Measurements from ENCODE around the gene DNAJC3. TPM values are rescaled to one million over a fixed set of nuclear protein-coding genes. Genes with fewer than 3 reads are reported as not detected.
A peak's percentile ranks its signal among the peaks of the same experiment; 100 is the strongest.

The DNAJC3 gene
- polyA plus RNA-seq, 1 donor (not counting 4 experiments of a cell fraction or from before 2014, with no cell fraction given), result 23.8 TPM

DNA sequence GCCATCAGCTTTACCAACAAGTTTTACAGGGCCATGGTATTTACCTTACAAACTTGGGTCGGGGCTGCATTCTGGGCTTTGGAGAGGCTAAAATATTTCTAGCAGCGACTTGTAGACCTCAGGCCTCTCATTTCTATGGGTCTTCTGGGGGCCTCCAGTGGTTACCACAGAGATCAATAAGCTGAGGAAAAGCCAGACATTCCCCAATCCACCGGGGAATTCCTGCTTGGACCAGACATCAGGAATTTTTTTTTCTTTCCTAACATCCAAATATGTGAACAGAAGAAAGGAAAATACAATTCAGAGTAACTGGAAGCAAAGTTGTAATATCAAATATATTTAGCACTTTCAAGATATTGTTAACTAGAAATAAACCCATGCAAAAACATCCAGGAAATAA lies 33.9 kb upstream of the DNAJC3 start:
- peaks cover 21% of the 10 kb centered on the region for H3K27me3 ChIP-seq (ENCODE audit: control insufficient read depth, extremely low read depth, insufficient read depth, low read length)
- no peak for FAIRE-seq
- H3K4me2 ChIP-seq (ENCODE audit: control insufficient read depth, extremely low read depth, insufficient read depth, low read depth, low read length), result no peak overlapping the region
- dilution Hi-C loops (cut with MboI; ENCODE audit: extremely low pct_ligation_motif_present, low sequenced_read_pairs), result no loop called here
- H3K9me3 ChIP-seq (ENCODE audit: control insufficient read depth, low read depth, low read length), result no peaks in the 10 kb centered on the region
- DNase-seq (ENCODE audit: low read depth, low spot score), result no peak
- H2AFZ ChIP-seq (ENCODE audit: control insufficient read depth, low read length), result no peak overlapping the region
- H3K36me3 ChIP-seq (ENCODE audit: control insufficient read depth in 2 of 2, extremely low read depth in 1 of 2, insufficient read depth in 2 of 2, low read length in 2 of 2), result no peaks in the 10 kb centered on the region
- no peak overlapping the region for H3K4me3 ChIP-seq (ENCODE audit: control insufficient read depth in 2 of 3, extremely low read depth in 1 of 3, insufficient read depth in 2 of 3, low read depth in 1 of 3, low read length in 3 of 3)
- no peak for TF ChIP-seq EZH2 (IDR thresholded peaks at IDR 0.05; ENCODE audit: low read length)
- TF ChIP-seq, protein P1, sequence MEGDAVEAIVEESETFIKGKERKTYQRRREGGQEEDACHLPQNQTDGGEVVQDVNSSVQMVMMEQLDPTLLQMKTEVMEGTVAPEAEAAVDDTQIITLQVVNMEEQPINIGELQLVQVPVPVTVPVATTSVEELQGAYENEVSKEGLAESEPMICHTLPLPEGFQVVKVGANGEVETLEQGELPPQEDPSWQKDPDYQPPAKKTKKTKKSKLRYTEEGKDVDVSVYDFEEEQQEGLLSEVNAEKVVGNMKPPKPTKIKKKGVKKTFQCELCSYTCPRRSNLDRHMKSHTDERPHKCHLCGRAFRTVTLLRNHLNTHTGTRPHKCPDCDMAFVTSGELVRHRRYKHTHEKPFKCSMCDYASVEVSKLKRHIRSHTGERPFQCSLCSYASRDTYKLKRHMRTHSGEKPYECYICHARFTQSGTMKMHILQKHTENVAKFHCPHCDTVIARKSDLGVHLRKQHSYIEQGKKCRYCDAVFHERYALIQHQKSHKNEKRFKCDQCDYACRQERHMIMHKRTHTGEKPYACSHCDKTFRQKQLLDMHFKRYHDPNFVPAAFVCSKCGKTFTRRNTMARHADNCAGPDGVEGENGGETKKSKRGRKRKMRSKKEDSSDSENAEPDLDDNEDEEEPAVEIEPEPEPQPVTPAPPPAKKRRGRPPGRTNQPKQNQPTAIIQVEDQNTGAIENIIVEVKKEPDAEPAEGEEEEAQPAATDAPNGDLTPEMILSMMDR (optimal IDR thresholded peaks at IDR 0.05 in 1 of 3, IDR thresholded peaks at IDR 0.05 in 1 of 3, conservative IDR thresholded peaks at IDR 0.05 in 1 of 3; ENCODE audit: extremely low read depth in 1 of 3, insufficient read depth in 2 of 3, low read length in 3 of 3), result no peak
- no peaks in the 10 kb centered on the region for H4K20me1 ChIP-seq (ENCODE audit: control insufficient read depth, extremely low read depth, insufficient read depth, low read length)
- peaks cover 4% of the 10 kb centered on the region for H3K4me1 ChIP-seq (ENCODE audit: control insufficient read depth, extremely low read depth, insufficient read depth, low read length)
- no peak overlapping the region for H3K27ac ChIP-seq (ENCODE audit: control insufficient read depth, insufficient read depth, low read length)
- no peaks in the 10 kb centered on the region for H3K9me1 ChIP-seq (ENCODE audit: control insufficient read depth, extremely low read depth, insufficient read depth, low read length)
- no peak overlapping the region for H3K9ac ChIP-seq (ENCODE audit: control insufficient read depth, extremely low read depth, insufficient read depth, low read length)
- no peaks in the 10 kb centered on the region for H3K79me2 ChIP-seq (ENCODE audit: control insufficient read depth, insufficient read depth, low read length)

DNA sequence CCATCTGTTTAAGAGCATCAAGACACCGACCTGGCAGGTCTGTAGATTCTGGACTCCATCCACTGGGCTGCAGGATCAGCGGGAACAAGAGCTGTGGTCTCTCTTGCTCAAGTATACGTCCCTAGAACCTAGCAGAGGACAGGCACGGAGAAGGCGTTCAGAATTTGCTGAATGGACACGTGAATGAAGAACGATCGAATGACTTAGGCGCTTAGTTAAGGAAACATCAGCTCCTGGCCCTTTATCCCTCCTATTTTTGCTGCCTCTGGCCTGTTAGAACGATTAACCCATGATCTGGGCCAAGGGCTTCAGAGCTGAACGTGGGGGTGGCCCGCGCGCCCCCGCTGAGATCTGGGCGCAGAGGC lies 33.4 kb upstream of the DNAJC3 start:
- Histone ChIP-seq H3K27me3 (ENCODE audit: control insufficient read depth, extremely low read depth, insufficient read depth, low read length) (peaks cover 21% of the 10 kb centered on the region), H3K4me1 (ENCODE audit: control insufficient read depth, extremely low read depth, insufficient read depth, low read length) (peaks cover 4% of the 10 kb centered on the region), H3K9ac (ENCODE audit: control insufficient read depth, extremely low read depth, insufficient read depth, low read length) (no peak overlapping the region), H4K20me1 (ENCODE audit: control insufficient read depth, extremely low read depth, insufficient read depth, low read length) (no peaks in the 10 kb centered on the region), H3K36me3 (ENCODE audit: control insufficient read depth in 2 of 2, extremely low read depth in 1 of 2, insufficient read depth in 2 of 2, low read length in 2 of 2) (no peaks in the 10 kb centered on the region), H3K9me3 (ENCODE audit: control insufficient read depth, low read depth, low read length) (no peaks in the 10 kb centered on the region), H3K4me2 (ENCODE audit: control insufficient read depth, extremely low read depth, insufficient read depth, low read depth, low read length) (peak overlapping the region; percentile 61), H3K79me2 (ENCODE audit: control insufficient read depth, insufficient read depth, low read length) (no peaks in the 10 kb centered on the region), H3K9me1 (ENCODE audit: control insufficient read depth, extremely low read depth, insufficient read depth, low read length) (no peaks in the 10 kb centered on the region), H2AFZ (ENCODE audit: control insufficient read depth, low read length) (peak overlapping the region; percentile 51), H3K27ac (ENCODE audit: control insufficient read depth, insufficient read depth, low read length) (no peak overlapping the region), H3K4me3 (ENCODE audit: control insufficient read depth in 2 of 3, extremely low read depth in 1 of 3, insufficient read depth in 2 of 3, low read depth in 1 of 3, low read length in 3 of 3) (peak overlapping the region; percentile 34 to 52 (median 51))
- DNase-seq (ENCODE audit: low read depth, low spot score) (no peak), FAIRE-seq (no peak)
- dilution Hi-C loops (cut with MboI; ENCODE audit: extremely low pct_ligation_motif_present, low sequenced_read_pairs), result no loop called here
- TF ChIP-seq, protein P1 (optimal IDR thresholded peaks at IDR 0.05 in 1 of 3, IDR thresholded peaks at IDR 0.05 in 1 of 3, conservative IDR thresholded peaks at IDR 0.05 in 1 of 3; ENCODE audit: extremely low read depth in 1 of 3, insufficient read depth in 2 of 3, low read length in 3 of 3), result no peak
- TF ChIP-seq EZH2 (IDR thresholded peaks at IDR 0.05; ENCODE audit: low read length), result peak; percentile 28
